PC-3 (cell line): ENCODE results near the gene NAT8.

Source experiments
- EZH2 ChIP-seq: fragments of 300-600 bp; sonication (generic); IDR thresholded peaks from one replicate; pipeline ENCODE4 v1.6.1; 2017; ENCODE audit warnings: antibody characterized with exemption, mild to moderate bottlenecking, low read length; ENCODE audit not compliant: unreplicated experiment
- EZH2phosphoT487 ChIP-seq: fragments of 300-600 bp; sonication (generic); IDR thresholded peaks from 2 replicates; pipeline ENCODE4 v1.6.1; 2018; ENCODE audit warnings: mild to moderate bottlenecking, antibody characterized with exemption, low read length, borderline replicate concordance
- TF ChIP-seq, protein P1 (sequence below): fragments of 300-600 bp; sonication (generic); conservative IDR thresholded peaks from 2 replicates; pipeline ENCODE4 v1.5.1; 2017; ENCODE audit warnings: antibody characterized with exemption, low read depth, mild to moderate bottlenecking, low read length

DNA sequence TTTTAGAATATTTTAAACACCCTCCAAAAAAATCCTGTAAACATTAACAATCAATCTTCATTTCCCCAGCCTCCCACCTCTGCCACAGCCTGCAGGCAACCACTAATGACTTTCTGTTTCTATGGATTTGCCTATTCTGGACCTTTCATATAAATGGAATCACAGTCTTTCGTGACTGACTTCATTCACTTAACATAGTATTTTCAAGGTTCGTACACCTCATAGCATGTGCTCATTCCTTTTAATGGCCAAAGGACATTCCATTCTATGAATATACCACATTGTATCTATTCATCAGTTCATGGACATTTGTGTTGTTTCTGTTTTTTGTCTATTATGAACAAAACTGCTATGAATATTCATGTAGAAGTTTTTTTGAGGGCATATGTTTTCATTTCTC is 48.5 kb downstream of the NAT8 start:
- TF ChIP-seq, protein P1, sequence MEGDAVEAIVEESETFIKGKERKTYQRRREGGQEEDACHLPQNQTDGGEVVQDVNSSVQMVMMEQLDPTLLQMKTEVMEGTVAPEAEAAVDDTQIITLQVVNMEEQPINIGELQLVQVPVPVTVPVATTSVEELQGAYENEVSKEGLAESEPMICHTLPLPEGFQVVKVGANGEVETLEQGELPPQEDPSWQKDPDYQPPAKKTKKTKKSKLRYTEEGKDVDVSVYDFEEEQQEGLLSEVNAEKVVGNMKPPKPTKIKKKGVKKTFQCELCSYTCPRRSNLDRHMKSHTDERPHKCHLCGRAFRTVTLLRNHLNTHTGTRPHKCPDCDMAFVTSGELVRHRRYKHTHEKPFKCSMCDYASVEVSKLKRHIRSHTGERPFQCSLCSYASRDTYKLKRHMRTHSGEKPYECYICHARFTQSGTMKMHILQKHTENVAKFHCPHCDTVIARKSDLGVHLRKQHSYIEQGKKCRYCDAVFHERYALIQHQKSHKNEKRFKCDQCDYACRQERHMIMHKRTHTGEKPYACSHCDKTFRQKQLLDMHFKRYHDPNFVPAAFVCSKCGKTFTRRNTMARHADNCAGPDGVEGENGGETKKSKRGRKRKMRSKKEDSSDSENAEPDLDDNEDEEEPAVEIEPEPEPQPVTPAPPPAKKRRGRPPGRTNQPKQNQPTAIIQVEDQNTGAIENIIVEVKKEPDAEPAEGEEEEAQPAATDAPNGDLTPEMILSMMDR = no peak
- no peak for TF ChIP-seq EZH2phosphoT487
- no peak for TF ChIP-seq EZH2
